GM21447 (cell line): ENCODE results near the gene SELENOH.

Source experiments
- ATAC-seq: cut with Tn5 transposase; IDR thresholded peaks from one replicate; pipeline ENCODE4 v1.9.1; 2021; ENCODE audit not compliant: unreplicated experiment

Gene SELENOH

DNA sequence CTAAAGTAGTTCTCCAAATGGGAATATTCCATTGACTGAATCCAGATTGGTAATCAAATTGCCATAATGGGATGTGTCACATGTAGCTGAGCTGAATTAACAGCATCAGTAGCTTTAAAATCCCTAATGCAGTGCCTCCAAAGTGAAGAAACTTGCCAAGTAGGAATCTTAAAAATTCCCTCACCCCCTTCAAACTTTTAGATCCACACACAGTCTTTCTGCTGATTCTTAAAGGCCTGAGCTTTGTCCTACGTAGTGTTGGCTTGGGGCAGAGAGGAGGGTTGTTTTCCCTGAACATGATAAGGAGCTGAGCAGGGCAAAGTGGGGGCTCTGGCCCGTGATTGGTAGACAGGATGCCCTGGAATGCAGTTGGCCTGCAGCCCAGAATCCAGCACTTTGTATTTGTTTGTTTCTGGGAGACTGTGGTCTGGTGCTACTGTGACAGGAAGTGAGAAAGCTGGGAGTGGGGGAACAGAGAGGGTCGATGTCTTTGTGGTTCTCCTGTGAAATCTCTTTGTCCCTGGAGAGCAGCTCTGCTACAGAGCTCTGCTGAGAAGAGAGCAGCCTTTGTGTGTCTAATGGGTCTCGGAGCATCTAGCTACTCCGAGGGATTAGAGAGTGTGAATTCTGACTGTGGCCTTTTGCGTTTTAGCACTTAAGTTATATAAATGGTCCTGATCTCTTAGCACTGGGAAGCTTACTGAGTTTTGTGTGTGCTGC, 37.2 kb downstream of the SELENOH start:
- no peak for ATAC-seq

DNA sequence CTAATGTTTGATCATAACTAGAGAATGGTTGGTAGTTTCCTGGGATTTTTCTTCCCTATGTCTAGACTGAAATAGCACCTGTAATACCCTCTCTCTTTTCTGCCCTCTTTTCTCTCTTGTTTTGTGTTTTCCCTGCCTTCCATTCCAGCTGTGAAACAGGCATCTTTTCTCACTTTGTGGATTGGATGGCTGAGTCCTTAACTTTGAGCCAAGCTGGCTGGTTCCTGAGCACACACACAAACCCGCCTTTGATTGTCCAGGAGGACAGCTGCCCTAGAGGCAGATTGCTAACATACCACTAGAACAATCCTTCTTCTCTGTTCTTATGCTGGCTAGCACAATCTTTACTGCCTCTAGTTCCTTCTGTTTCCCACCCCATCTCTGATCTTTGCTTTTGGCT, 38.0 kb downstream of the SELENOH start:
- ATAC-seq = no peak

DNA sequence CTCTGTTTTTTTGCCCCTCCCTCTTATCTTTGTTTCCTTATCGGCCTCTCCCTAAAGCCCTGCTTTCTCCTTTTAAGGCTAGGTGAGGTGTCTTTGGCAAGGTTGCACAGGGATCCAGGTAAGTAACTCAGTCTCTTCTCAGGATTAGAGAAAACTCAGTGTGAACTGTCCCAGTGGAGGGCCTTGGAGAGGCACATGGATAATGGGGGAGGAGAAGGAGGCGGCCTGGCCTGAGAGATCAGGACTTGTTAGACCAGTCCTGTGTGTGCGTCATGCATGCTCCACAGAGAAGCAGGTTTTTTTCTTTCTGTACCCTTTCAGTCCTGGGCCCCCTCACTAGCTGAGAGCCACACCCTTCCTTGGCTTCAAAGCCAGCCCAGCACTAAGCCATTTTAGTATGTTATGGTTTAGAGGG, 40.2 kb downstream of the SELENOH start:
- no peak for ATAC-seq

- no peak for ATAC-seq
Measured at GRCh38 chr11:57785072-57785471, 43.8 kb downstream of the SELENOH start.

DNA sequence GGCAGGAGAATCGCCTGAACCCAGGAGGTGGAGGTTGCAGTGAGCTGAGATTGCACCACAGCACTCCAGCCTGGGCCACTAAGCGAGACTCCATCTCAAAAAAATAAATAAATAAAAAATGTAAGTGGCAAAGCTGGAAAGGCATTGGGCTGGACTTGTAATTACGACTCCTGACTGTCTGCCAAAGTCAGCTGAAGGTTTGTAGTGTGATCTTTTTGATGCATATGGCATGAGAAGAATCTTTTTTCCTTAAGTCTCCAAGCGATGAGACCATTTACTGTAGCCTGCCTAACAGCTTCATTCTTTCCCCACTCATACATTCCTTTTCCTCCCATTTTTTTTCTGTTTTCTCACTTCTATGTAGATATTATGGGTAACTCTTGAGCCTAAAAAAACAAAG, 45.1 kb downstream of the SELENOH start:
- ATAC-seq = no peak

DNA sequence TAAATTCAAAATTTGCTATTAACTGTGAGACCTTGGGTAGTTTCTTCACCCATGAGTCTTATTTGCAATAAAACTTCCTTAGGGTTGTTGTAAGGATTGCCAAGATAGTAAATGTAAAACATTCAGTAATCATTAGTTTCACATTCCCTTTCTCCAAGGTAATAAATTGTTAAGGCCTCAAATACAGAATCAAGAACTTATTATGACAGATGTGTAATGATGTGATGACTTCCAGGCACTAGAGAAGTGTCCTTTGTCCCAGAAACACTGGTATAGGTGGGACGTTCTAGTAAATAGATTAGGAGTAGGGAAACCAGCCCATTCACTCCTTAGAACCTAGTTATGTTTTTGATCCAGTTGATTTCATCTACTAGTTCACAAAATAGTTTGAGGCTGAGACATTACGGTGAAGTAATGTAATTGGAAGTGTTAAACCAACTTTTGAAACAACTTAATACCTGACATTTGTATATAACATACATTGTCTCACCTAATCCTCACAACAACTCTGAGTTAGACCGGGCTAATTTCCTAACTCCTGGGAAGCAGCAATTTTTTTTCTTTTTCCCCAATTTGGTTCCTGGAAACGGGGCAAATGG, 45.8 kb downstream of the SELENOH start:
- no peak for ATAC-seq

GRCh38 chr11:57787920-57788702, 46.8 kb downstream of the SELENOH start:
- peak; percentile 38 for ATAC-seq

DNA sequence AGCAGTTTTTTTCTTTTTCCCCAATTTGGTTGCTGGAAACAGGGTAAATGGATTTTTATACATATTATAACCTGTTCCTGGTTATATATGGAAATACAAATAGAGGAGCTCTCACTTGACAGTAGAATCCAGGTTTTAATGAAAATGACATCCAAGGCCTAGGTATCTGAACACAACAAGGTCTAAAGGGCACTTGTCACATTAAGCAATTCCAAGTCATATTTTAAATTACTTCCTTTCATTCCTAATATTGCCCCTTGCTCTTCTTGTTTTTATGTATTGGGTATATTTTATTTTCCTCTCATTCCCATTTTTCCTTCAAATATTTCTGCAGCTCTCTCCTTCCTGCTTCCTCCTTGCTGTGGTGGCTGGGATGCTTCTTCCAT, 47.4 kb downstream of the SELENOH start:
- ATAC-seq = no peak

GRCh38 chr11:57791321-57792059, 50.2 kb downstream of the SELENOH start:
- ATAC-seq = no peak

- peak; percentile 85 for ATAC-seq
Measured at GRCh38 chr11:57792060-57792541, 50.8 kb downstream of the SELENOH start.

GRCh38 chr11:57792870-57793269, 51.6 kb downstream of the SELENOH start:
- ATAC-seq = peak; percentile 30
